Activated CD8-positive, alpha-beta memory T cell treated with anti-CD3 and anti-CD28 coated beads, Interleukin-2, amount 50 U/mL, for 1 hour (primary cell): ENCODE data around the gene TTLL8.
"Not testable (repeated sequence)": the region's sequence is repeated elsewhere in the genome, so short reads cannot be mapped to it uniquely, and the experiment has no call there.

Experiments
- DNase-seq: peaks from one replicate; pipeline ENCODE4 v3.0.0-alpha.2; 2020; ENCODE audit errors: extremely low read depth

The TTLL8 gene

DNA sequence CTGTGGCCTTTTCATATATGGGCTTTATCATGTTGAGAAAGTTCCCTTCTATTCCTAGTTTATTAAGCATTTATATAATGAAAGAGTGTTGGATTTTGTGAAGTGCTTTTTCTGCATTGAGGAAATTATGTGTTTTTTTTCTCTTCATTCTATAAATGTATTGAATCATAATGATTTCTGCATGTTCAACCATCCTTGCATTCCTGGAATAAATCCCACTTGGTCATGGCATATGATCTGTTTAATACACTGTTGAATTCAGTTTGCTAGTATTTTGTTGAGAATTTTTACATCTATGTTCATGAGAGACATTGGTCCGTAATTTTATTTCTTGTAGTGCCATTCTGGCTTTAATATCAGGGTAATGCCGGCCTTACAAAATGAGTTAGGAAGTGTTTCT is 71.8 kb downstream of the TTLL8 start:
- no peak for DNase-seq

DNA sequence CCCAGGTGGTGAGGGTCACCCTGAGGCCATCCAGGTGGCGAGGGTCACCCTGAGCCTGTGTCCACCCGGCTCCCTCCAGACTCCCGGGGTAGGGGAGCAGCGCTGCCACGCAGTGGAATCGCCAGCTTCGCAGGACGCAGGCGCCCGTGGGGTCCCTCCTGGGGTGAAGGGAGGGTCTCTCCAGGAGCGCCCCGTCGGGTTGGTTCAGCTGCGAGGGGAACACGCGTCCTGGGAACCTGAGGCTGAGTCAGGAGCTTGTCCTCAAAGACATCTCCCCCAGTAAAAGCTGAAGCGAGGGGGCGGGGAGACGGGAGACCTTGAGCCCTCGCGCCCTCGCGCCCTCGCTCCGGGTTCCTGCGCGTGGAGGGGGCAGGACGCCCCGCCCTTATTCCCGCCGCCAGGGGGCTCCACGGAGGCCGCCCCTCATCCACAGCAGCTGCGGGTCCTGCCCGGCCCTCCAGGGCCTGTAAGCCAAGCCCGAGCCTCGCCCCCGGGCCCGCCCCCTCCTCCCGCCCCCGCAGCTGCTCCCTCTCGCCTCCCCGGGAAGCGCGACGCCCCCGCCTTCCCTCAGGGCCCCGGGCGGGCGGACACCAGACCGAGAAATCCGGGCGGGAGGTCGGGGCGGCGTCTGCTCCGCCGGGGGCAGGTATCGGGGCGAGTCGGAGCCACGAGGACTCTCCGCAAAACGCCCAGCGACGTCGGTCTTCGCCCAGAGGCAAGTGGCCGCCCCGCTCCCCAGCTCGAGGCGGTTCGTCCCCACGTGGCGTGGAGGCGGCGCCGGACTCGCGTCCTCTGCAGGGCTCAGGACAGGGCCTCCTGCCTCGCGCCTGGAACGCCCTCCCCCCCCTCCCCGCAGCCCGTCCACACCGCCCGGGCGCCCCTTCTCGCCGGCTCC is 74.7 kb downstream of the TTLL8 start:
- no peak for DNase-seq

DNA sequence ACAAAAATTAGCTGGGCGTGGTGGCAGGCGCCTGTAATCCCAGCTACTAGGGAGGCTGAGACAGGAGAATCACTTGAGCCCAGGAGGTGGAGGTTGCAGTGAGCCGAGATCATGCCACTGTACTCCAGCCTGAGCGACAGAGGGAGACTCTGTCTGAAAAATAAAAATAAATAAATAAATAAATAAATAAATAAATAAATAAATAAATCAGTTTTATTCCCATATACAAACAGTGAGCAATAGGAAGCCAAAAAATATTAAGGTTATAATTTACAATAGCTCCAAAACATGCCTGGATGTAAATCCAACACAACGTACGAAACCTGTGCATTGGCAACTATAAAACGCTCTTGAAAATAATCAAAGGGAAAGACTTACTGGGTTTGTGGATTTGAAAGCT is 76.3 kb downstream of the TTLL8 start:
- not testable (repeated sequence) for DNase-seq

DNA sequence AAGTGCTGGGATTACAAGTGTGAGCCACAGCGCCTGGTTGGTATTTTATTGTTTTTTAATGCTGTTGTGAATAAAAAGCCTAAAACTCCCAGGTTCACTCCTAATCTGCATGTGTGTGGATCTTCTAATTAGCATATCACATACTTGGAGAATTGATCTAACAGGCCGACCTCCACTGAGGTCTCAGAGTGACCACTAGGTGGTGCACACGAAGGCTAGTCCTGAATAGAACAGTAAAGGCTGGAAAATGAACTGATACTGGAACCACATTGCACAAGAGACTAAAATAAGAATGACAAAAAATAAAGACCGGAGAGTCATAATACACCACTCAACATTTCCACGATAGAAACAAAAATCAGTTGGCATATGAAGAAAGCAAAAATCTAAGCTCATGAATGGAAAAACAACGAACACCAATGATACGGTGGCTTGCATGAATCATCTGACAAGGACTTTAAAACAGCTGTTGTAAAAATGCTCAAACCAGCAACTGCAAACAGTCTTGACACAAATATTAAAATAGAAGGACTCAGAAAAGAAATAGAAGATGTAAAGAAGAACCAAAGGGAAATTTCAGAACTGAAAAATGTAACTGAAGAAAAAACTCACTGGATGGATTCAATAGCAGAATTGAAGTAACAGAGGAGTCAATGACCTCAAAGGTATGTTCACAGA is 78.4 kb downstream of the TTLL8 start:
- no peak for DNase-seq

DNA sequence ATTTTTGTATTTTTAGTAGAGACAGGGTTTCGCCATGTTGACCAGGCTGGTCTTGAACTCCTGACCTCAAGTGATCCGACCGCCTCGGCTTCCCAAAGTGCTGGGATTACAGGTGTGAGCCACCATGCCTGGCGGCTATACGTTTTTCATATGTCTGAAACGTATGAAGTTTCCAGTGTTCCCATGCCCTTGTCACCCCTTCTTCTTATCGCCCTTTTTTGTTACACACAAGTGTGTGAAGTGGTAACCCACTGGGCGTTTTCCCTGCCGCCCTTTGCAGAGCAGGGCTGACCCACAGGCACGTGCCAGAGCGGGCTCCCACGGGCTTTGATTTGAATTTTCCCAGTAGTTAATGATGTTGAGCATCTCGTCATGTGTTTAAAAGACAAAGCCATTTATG is 80.5 kb downstream of the TTLL8 start:
- no peak for DNase-seq

DNA sequence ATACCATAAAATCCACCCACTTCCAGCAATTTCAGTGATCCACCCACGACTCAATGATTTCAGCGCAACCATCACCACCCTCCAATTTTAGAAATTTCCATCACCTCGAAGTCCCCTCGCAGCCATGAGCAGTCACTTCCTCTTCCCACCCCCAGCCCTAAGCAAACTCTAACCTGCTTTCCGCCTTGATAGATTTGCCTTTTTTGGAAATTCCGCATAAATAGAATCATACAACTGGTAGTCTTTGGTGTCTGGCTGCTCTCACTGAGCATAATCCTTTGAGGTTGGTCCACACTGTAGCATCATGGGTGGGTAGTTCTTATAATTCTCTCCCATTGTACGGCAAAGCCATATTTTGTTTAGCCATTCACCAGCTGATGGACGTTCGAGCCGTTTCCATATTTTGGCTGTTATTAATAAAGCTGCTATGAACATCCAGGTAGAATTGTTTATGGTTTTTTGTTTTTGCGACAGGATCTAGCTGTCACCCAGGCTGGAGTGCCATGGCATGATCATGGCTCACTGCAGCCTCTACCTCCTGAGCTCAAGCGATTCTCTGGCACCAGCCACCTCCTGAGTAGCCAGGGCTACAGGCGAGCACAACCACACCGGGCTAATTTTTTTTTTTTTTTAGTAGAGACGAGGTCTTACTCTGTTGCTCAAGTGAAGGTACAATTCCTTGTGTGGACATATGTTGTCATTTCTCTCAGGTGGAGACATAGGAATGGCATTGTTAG is 81.5 kb downstream of the TTLL8 start:
- DNase-seq: peak; percentile 44

DNA sequence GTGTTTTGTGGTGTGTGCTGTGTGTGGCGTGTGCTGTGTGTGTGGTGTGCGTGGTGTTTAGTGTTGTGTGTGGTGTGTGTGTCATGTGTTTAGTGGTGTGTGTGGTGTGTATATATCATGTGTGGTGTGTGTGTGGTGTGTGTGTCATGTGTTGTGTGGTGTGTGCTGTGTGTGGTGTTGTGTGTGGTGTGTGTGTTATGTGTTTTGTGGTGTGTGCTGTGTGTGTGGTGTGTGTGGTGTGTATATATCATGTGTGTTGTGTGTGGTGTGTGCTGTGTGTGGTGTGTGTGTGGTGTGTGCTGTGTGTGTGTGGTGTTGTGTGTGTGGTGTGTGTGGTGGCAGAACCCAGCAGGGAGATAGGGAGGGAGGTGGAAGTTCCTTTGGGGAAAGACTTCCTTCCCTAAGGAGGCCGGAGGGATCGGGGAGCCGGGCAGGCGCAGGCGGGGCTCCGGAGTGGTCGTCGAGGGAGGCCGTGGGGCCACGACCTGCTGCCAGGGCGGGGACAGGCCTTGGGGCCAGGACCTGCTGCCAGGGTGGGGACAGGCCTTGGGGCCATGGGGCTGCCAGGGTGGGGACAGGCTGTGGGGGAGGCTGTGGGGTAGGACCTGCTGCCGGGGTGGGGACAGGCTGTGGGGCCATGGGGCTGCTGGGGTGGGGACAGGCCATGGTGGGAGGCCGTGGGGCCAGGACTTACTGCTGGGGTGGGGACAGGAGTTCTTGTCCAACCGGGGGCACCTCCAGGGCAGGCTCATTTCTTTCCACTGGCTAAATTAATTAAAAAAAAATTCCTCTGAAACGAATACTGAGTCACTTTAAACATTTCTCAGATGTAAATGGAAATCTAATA is 82.3 kb downstream of the TTLL8 start:
- DNase-seq: no peak

DNA sequence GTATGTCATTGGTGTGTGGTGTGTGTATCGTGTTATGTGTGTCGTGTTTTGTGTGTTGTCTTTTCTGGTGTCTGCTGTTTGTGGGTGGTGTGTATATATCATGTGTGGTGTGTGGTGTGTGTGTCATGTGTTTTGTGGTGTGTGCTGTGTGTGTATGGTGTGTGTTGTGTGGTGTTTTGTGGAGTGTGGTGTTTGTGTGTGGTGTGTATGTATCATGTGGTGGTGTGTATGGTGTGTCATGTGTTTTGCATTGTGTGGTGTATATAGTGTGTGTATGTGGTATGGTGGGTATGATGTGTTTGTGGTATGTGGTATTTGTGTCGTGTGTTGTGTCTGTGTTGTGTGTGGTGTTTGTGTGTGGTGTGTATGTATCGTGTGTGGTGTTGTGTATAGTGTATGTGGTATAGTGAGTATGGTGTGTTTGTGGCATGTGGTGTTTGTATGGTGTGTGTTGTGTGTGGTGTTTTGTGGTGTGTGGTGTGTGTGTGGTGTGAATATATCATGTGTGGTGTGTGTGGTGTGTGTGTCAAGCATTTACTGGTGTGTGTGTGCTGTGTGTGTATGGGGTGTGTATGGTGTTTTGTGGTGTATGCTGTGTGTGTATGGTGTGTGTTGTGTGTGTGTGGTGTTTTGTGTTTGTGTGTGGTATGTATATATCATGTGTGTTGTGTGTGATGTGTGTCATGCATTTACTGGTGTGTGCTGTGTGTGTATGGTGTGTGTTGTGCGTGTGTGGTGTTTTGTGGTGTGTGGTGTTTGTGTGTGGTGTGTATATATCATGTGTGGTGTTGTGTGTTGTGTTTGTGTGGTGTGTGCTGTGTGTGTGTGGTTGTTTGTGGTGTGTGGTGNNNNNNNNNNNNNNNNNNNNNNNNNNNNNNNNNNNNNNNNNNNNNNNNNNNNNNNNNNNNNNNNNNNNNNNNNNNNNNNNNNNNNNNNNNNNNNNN is 84.8 kb downstream of the TTLL8 start:
- DNase-seq: no peak

DNA sequence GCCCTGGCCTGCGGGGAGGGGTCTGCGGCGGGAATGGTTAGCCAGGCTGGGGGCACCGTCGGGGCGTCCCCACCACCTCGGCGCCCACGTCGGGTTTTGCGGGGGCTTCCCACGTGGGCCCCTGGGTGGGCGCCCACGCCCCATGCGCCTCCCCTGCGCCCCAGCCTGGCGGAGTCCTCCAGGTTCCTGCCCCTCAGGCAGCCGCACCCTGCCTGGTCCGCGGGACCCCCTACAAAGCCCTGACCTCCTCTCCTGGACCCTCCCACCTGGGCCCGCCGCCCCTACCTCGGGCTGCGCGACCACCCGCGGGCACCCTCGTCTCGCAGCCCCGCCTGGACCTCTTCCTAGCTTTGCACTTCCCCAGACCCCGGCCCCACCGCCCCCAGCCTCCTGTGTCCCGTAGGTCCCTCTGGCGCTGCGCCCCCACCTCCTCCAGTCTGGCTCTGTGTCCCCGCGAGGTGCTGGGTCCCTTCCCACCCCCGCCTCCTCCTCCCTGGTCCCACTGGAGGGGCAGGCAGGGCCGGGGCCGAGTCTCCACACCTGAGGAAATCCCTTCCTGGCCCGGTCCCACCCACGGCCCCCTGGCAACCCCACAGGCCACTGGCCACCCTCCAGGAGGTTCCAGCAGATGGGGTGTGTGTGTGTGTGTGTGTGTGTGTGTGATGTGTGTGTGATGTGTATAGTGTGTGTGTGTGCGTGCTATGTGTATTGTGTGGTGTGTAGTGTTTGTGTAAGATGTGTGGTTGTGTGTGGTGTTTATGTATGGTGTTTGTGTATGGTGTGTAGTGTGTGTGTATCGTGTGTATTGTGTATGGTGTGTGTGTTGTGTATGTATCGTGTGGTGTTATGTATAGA is 85.7 kb downstream of the TTLL8 start:
- no peak for DNase-seq

DNA sequence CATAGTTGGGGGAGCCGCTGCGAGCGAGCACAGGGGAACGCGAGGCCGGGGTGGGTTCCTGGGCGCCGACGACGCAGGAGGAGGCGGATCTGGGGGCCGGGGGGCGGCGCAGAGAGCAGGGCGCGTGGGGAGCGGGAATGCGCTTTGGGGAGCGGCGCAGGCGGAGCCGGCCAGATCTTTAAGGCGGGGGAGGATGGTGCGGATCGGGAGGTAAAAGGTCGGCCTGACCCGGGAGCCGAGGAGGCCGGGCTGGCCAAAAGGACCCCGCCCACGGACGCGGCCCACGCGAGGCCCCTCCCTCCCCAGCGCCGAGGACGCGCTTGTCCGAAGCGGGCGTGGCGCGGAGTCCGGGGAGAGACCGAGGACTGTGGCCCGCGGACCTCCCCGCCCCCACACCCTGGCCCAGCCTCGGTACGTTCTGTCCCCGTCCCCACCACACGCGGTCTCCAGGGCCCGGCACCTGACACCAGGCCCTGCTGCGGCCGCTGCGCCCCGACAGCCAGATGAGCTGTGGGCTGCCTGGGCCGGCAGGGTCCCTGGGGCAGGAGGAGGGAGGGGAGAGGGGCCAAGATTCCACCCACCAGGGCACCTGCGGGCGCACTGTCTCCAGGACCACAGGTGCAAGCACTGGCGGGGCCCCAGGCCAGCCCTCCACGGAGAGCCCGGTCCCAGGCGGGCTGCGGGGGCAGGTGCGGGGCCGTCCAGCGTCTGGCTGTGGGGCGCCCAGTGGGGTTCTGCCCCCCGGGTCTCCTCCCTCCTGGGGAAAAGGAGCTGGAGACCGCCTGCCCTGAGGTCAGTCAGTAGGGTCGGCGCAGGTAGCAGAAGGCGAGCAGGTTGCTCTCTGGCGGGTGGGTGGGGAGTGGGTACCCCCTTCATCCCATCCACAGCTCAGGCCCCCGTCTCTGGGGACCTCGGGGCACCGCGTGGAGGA is 86.6 kb downstream of the TTLL8 start:
- no peak for DNase-seq

DNA sequence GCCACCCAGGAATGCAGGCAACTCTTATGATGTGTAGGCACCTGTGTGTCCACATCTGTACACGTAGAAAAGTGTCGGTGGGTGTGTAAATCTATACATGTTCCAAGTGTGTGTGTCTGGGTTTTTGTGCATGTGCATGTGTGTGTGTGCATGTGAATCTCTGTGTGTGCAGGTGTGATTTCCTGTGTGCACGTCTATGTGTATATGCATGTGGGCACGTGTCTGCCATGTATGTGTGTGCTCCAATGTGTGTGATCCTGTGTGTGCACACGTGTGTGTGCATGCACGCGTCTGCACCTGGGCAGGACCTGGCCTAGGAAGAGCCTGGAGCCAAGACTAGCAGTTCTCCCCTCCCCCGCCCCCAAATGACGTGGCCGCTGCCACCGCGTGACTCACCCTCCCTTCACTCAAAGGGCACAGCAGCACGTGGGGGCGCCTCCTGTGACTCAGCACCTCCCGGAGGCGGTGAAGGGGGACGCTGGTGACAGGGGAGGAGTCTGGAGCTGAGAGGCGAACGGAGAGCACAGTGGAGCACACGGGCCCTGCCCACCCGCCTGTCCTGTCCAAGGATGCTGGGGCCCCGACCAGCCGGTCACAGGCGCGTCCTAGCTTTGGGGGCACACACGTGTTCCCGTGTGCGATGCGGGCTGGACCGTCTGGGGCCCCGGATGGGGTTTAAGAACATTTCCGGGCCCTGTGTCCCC is 87.4 kb downstream of the TTLL8 start:
- peak; percentile 96 for DNase-seq

DNA sequence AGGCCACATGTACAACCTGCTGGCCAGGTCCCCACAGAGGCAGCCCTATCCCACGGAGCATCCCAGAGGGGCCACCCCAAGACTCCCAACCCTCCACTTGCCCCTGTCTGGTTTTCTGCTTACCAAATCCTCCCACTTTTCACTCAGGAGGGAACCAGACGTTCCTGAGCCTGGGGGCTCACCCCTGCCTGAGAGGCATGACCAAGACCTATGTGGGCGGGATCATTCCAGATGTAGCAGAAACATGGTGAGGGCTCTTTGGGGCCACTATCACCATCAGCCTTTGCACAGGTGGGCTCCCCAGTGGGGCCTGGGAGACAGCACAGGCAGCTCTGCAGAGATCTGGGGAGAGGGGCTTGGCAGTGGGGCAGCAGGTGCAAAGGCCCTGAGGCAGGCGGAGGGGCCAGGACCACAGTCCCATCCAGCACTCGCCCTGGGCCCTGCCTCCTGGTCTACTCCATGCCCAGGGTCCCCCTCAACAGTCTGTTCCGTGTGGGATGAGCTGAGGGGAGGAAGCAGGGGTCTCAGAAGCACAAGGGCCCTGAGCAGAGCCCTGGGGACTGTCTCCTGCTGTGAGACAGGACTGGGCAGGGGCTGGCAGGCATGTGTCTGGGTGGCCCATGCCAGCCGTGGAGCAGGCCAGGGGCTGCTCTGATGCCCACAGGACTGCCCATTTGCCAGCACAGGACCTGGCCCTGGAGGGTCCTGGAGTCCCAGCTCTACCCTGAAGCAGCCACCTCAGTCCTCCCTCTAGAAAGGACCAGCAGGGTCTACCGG is 88.2 kb downstream of the TTLL8 start:
- no peak for DNase-seq

DNA sequence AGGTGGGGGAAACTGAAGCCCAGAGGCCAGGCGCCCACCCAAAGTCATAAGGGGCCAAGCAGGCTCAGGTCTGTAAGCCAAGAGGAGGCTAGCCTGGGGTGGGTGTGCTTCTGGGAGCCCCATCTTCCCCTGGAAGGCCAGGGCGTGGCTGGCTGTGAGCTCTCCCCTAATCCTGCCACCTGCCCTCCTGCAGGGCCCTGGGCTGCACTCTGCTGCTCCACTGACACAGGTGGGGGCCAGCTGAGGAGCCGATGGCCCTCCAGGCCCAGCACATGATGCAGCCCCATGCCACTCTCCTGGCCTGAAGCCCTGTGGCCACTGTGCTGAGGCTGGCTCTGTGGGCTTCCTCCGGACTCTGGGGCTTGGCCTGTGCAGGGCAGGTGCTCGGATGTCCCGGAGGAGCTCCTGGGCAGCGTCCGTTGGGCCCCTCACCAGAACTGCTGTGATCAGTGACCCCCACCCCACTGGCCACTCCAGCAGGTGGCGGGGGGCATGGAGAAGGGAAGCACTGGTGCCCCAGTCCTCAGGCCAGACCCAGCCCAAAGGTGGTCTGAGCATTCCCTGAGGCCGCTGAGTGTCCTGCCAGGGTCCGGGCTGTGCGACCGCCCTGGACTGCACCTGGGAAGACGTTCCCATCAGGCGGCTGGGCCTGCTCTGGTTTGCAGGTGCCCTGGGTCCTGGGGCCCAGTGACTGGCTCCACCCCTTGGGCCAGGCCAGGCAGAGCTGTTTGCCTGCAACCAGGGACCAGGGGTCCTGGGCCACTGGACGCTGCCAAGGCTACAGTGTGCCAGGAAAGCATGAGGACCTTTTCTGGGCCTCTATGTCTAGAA is 89.1 kb downstream of the TTLL8 start:
- no peak for DNase-seq
